ENCODE measurements around the gene FBRSL1. TPM values are rescaled to one million over a fixed set of nuclear protein-coding genes. Genes with fewer than 3 reads are reported as not detected.

Gene FBRSL1
- total and polyA plus RNA-seq, 3 donors from 2014 or later, result 51.1 to 98.9 (median 88.3) TPM

GRCh38 chr12:132537836-132538662, 48.1 kb downstream of the FBRSL1 start:
- WGBS, 2 donors, result 74 to 82% methylated on average over 10 to 29 of the region's 29 CpGs
- Histone ChIP-seq H3K27ac (no peak overlapping the region), H3K9me3 (no peaks in the 10 kb centered on the region), H3K4me3 (no peak overlapping the region), H3K27me3 (no peaks in the 10 kb centered on the region), H3K4me1 (no peaks in the 10 kb centered on the region), H3K36me3 (ENCODE audit: low read depth, missing control alignments) (no peaks in the 10 kb centered on the region)
- no peak for TF ChIP-seq CTCF (IDR thresholded peaks at IDR 0.05)
- TF ChIP-seq POLR2A (IDR thresholded peaks at IDR 0.05), result no peak
- DNase-seq, result no peak
- intact Hi-C loops (cut with DNase I; ENCODE audit: low total_unique reads), result no loop called here

GRCh38 chr12:132538663-132538990, 48.7 kb downstream of the FBRSL1 start:
- WGBS, 2 donors, result 88 to 92% methylated on average over 1 to 4 of the region's 4 CpGs
- Histone ChIP-seq H3K27me3 (no peaks in the 10 kb centered on the region), H3K9me3 (no peaks in the 10 kb centered on the region), H3K27ac (no peak overlapping the region), H3K36me3 (ENCODE audit: low read depth, missing control alignments) (no peaks in the 10 kb centered on the region), H3K4me3 (no peak overlapping the region), H3K4me1 (no peaks in the 10 kb centered on the region)
- DNase-seq, result no peak
- no peak for TF ChIP-seq POLR2A (IDR thresholded peaks at IDR 0.05)
- TF ChIP-seq CTCF (IDR thresholded peaks at IDR 0.05), result no peak
- intact Hi-C loops (cut with DNase I; ENCODE audit: low total_unique reads), result no loop called here

GRCh38 chr12:132539016-132539773, 49.2 kb downstream of the FBRSL1 start:
- DNase-seq, result no peak
- no peaks in the 10 kb centered on the region for H3K9me3 ChIP-seq
- no peaks in the 10 kb centered on the region for H3K36me3 ChIP-seq (ENCODE audit: low read depth, missing control alignments)
- no peak overlapping the region for H3K27ac ChIP-seq
- no peak overlapping the region for H3K4me3 ChIP-seq
- TF ChIP-seq CTCF (IDR thresholded peaks at IDR 0.05) (no peak), POLR2A (IDR thresholded peaks at IDR 0.05) (no peak)
- H3K4me1 ChIP-seq, result no peaks in the 10 kb centered on the region
- no peaks in the 10 kb centered on the region for H3K27me3 ChIP-seq
- WGBS, 2 donors, result 93% methylated on average over 11 to 23 of the region's 23 CpGs
- intact Hi-C loops (cut with DNase I; ENCODE audit: low total_unique reads), result no loop called here

- H3K27ac ChIP-seq, result no peak overlapping the region
- DNase-seq, result no peak
- no peak overlapping the region for H3K4me3 ChIP-seq
- no peaks in the 10 kb centered on the region for H3K27me3 ChIP-seq
- intact Hi-C loops (cut with DNase I; ENCODE audit: low total_unique reads), result no loop called here
- H3K9me3 ChIP-seq, result no peaks in the 10 kb centered on the region
- no peaks in the 10 kb centered on the region for H3K36me3 ChIP-seq (ENCODE audit: low read depth, missing control alignments)
- WGBS, 2 donors, result 86 to 91% methylated on average over 8 to 9 of the region's 9 CpGs
- TF ChIP-seq POLR2A (IDR thresholded peaks at IDR 0.05) (no peak), CTCF (IDR thresholded peaks at IDR 0.05) (no peak)
- H3K4me1 ChIP-seq, result no peaks in the 10 kb centered on the region
These were observed 50.5 kb downstream of the FBRSL1 start for GRCh38 chr12:132540436-132540835.
